SKM-1 (cell line): ENCODE measurements around the gene CAMK2N1.
A peak's percentile ranks its signal among the peaks of the same experiment; 100 is the strongest.
"Not testable (repeated sequence)": the region's sequence is repeated elsewhere in the genome, so short reads cannot be mapped to it uniquely, and the experiment has no call there.

Experiments
- DNase-seq: peaks from one replicate; lab custom pipeline; 2025; ENCODE audit not compliant: unreplicated experiment; lab: John Stamatoyannopoulos, UW

CAMK2N1 gene

DNA sequence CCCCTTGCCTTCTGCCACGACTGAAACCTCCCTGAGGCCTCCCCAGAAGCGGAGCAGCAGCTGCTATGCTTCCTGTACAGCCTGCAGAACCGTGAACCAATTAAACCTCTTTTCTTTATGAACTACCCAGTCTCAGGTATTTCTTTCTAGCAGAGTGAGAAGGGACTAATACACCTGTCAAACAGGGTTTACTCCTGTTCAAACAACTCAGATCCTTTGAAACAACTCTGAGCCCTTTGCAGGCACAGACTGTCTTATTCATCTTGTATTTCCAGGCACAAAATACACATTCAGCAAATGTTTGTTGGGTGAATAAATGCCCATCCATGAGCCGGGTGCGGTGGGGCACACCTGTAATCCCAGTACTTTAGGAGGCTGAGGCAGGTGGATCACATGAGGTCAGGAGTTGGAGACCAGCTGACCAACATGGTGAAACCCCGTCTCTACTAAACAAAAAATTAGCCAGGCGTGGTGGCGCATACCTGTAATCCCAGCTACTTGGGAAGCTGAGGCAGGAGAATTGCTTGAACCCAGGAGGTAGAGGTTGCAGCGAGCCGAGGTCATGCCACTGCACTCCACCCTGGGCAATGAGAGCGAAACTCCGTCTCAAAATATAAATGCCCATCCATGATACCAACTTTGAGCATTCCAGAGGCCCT is 10.8 kb upstream of the CAMK2N1 start:
- DNase-seq: not testable (repeated sequence)

DNA sequence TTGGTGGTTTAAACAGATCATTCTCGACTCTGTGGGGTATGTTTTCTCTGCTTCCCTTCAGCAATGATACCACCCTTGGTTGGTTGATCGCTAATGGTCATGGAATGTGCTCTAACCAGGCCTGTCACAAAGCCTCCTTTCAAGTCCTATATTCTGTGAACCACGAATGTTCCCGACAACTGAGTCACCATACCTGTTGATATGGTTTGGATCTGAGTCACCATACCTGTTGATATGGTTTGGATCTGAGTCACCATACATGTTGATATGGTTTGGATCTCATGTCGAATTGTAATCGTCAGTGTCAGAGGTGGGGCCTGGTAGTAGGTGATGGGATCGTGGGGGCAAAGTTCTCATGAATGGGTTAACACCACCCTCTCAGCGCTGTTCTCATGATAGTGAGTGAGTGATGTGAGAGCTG is 10.2 kb upstream of the CAMK2N1 start:
- DNase-seq: no peak

DNA sequence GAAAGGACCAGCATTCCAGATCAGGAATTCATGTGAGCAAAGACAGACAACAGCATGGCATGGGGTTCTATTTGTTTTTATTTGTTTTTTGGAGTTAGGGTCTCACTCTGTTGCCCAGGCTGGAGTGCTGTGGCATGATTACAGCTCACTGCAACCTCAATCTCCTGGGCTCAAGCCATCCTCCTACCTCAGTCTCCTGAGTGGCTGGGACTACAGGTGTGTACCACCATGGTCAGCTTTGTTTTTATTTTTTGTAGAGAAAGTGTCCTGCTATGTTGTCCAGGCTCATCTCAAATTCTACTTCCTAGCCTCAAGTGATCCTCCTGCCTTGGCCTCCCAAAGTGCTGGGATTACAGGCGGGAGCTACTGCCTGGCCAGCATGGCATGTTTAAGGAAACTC is 9.7 kb upstream of the CAMK2N1 start:
- no peak for DNase-seq

DNA sequence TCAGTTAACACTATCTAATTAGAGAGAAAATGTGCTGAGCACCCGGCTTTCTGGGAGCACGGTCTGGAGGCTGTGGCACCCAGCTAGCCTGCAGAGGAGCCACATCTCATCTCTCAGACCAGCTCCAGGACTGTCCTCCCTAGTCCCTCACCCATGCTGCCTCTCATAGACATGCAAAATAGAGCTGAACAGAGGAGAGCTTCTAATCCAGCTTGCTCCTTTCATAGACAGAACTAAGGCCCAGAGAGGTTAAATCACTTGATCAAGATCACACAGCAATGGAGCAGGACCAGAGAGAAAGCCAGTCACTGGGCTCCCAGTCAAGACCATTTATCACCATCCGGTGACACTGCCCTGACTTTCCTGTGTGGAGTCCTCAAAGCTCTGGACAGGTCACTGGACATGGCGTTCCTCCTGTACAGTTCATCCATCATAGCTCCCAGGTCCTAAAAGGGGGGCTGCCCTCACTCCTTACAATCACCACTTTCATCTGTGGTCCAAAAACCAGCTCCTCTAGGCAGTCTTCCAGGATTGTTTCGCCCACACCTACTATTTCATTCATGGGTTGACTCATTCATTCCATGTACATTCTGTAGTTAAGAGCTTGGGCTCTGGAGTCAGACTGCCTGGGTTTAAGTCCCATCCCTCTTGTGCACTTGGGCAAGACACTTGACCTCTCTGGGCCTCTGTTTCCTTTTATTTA is 8.8 kb upstream of the CAMK2N1 start:
- DNase-seq: no peak

DNA sequence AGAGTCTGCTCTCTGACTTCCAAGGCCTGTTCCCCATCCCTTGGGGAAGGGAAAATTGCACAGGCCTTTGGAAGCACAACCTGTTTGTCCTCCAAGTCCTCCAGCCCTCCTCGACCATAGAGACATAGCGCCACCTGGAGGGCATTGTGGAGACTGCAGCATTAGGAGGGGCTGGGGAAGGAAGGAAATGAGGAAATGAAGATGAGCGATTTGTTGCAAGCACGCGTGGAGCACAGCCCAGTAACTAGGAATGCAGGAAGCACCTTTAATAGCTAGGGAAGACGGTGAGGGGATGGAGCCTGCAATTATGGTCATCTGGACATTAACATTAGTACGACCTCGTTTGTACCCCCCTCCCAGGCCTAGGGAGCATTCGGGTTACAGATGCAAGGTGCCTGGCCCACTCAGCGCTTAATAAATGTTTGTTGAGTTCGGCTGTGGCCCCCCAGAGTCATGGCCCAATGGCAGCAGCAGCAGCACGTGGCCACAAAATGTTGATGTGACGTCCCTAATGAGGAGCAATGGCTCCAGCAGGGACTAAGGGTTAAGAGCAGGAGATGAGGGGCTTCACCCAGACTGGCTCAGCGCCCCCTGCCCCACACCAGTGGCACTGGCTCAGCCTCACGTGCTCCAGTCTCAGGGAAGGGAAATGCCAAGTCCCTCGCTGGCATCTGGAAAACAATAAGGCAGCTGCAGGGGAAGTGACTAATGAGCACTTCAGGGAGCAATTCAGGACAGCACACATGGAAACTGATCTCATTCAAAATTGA is 8.0 kb upstream of the CAMK2N1 start:
- peak; percentile 58 for DNase-seq

DNA sequence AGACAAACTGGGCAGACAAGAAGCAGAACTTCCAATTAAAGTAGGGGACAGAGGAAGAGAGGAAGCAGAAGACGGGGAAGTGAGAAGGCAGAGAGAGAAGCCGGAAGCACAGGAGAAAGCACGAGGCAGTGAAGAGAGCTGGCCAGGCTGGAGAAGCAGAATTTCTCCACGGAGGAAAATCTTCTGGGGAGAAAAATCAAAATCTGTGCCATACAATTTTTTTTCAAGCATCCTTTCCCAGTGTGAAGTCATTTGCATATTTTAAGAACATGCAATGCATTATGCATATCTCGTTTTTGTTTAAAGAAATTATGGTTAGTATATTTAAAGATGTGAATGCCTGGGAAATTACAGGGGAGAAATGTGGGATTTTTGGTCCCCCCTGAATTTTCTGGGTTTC is 7.3 kb upstream of the CAMK2N1 start:
- DNase-seq: peak; percentile 4

DNA sequence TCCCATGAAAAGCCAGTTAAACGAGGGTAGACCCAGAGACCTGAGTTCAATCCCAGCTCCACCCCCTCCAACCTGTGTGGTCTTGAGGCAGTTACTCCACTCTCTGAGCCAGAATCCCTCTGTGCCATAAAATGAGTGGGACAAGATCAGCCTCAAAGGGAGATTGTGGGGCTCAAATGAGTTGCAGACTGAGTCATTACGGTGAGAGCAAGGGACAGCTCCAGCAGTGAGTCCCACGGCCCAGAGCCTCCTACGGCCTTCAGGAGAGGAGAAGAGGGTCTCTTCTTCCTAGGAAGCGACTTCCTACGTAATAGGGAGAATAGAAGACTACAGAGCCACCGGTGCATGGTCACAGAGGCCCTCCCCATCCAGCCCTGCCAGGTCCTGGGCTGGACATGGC is 6.7 kb upstream of the CAMK2N1 start:
- DNase-seq: no peak

DNA sequence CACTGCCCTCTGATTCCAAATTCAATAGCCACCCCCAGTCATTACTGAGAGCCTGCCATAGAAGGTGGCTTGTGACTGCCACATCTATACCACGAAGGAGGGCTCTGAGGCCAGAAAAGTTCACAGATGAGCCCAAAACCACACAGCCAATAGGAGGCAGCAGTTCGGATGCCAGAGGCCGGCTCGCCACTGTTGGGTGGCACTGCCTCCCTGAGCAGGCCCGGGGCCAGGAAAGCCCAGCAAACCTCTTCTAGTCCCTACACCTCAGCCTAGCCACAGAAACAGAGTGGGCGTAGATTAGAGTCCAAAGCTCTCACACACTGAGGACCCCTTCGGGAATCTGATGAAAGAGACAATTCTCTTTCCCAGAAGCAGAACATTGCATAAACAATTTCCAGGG is 5.9 kb upstream of the CAMK2N1 start:
- no peak for DNase-seq

DNA sequence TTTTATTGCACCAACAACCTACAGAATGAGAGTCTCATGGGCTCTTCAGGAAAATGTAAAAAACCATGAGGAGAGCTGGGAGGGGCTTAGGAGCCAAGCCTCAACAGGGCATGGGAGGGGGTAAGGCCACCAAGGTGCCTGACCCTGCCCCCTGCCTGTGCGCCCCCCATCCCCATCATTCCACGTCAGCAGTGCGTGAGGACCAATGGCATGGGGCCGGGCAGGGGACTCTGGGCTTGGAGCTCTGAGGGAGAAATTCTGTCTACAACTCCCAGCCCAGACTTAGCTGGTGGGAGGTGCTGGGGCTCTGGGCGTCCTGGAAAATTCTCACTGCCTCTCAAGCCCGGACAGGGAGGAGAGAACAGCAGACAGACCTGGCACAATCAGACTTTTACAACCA is 5.2 kb upstream of the CAMK2N1 start:
- DNase-seq: no peak

DNA sequence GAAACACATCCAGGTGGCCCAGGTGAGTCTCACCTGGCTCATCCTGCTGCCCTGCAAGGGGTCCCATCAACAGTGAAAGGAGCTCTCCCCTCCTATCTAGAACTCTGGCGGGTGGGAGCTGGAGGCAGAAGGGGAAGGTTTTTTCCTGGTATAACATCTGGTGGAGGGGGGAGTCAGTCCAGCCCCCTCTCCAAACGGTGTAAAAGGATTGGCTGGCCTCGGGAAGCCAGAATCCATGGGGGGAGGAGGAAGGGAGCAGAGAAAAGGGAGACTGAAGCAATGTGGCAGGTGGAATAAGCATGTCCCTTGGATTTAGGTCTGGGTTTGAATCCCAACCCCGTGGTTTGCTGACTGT is 1.2 kb upstream of the CAMK2N1 start:
- DNase-seq: no peak

DNA sequence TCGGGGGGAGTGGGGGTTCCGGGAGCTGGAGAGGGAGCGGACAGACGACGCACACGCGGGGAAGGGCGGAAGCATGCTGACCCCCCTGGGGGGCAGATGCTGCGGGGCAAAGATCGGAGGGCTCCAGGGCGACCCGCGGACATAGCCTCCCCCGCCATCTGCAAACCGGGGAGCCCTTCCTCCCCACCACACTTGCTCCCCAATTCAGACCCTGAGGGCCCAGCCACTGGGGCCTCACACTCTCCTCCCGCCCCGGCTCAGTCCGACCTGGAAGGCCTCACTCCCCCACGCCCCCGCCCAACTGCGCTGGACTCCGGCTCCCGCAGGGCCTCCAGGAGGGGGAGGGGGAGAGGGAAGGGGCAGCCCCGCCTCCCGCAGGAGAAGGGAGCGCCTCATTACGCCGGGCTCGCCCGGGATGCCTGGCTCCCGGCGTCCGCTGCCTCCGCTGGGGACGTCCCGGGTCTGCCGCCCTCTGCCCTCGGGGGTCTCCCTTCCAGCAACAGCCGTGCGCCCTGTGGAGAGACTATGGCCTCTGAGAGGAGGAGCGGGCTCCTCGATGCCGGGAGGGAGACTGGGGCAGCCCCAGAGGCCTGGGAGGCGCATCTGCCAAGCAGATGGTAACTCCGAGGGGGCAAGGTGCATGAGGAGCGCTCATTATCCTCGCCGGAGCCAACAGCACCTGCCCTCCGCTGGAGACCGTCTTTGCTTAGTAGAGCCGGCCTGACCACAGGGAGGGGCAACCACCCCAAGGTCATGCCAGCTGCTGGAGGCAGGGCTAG is 636 bp upstream of the CAMK2N1 start:
- DNase-seq: no peak

DNA sequence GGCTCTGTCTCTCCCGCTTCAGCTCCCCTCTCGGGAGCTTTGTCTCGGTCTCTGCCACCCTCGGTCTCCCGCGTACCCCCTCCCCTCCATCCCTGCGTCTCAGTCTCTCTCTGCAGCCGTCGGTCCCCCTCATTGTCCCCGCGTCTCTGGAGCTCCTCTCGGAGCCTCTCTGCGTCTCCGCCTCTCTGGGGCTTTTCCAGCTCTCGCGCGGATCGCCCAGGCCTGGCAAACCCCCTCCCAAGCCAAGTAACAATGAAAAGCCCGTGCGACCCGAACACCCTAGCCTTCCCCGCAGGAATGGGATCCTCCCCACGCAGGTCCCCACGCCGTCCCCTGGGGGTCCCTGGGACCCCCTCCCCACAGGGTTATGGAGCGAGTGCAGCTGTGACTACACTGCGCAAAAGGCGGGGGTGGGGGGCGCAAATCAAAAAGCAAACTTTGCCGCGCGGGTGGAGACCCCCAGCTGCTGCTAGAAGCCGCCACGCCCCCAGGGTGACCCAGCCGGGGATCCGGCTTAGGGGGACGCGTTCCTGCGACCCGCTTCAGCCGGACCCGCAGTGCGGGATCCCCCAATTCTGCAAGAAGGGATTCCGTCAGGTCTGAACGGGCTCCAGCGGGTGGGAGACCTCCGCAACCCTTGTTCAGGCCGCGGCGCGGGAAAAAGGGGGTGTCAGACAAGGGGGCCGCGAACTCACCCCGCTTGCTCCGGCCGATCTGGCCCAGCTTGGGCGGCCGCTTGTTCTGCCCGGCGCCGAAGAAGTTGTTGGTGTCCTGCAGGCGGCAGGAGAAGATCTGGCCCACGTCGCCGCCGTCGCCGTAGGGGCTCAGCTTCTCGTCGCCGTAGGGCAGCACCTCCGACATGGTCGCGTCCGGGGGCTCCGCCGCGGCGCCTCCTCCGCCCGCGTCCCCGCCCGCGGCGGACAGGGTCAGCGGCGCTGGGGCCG is 1.2 kb downstream of the CAMK2N1 start:
- no peak for DNase-seq

DNA sequence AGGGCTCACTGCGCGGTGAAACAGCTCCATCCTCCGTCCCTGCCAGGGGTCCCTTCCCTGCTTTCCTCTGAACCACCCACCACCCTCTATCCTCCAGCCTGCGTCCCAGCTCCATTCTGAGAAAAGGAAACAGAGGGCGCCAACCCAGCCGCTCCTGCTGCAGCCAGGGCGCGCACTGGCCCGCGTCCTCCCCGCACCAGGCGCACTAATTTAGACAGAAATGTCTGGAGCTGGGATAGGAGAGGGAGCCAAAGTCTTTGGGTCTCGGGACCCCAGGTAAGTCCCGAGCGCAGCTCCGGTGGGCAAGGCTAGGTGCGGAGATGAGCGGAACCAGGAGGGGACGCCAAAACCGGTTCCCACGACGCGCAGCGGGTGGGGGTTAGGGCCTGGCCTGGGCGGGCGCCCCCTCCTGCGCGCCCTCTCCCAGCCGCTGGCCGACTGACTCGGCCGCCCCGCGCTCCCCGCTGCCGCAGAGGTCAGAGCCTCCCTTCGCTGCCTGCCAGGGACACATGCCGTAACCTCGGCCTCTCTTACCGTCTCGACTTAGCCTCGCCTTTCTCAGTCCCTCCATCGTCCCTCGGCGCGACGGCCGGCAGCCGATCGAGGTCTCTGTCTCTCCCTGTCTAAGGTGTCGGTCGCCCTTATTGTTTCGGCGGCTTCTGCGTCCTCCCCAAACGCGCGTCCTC is 2.0 kb downstream of the CAMK2N1 start:
- DNase-seq: no peak

DNA sequence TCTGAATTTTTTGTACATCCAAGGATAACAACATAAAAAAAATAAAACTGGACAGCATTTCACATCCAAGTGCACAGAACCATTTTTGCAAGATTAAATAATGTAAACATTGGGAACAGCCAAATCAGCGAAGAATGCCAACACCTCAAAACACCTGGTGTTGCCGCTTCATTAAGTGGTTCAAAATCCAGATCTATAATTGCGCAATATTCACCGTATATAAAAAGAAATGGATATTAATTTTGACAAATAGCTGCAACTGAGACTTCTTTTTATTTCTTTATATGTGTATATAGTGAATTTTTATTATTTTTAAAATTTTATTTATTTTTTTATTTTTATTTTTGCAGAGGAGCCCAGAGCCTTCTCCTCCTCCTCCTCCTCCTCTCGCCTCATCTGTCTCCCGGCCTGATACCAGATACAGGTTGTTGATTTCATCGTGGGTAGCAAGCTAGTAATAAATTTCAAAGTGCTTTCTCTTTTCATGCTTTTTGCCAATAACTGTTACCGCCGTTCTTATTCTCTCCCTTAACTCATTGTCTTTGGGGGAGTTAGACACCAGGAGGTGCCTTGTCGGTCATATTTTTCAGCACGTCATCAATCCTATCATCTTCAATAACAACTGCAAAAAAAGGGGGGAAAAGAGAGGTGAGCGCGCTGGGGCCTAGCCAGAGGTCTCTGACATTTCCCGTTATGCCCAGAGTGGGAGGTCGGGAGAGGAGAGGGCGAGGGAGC is 2.7 kb downstream of the CAMK2N1 start:
- no peak for DNase-seq

DNA sequence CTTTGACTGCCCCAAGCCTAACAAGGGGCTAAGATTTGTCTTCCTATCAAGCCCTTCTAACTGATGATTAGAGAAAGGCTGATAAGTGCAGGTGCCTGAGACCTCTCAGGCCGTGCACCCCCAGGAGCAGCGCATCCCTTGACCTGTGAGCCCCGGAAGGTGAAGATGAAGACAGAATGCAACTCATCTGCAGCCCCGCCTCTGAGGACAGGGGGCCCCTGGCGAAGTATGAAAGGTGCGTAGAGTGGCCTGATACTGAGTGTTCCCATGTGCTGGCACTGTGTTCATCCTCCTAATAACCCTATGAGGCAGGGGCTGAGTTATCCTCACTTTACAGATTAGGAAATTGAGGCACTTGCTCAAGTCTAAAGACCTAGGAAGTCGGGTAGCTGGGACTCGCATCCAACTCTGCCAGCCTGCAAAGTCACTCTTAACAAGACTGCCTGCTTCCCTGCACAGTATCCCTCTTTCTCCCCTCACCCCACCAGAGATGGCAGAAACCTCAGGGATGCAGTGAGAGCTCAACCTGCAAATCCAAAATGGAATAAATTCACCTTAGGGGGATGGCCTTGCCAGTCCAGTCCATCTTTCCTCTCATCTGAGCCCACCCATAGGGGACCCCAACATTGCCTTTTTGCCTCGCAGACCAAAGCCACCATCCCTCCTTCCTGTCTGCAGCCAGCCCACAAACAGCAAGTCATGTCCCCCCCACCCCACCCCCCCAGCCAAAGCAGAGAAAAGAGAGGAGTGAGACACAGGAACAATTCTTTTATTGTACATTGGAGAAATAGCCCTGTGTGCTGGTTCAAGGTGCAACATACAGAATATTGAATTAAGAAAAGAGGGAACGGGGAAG is 4.1 kb downstream of the CAMK2N1 start:
- DNase-seq: no peak

DNA sequence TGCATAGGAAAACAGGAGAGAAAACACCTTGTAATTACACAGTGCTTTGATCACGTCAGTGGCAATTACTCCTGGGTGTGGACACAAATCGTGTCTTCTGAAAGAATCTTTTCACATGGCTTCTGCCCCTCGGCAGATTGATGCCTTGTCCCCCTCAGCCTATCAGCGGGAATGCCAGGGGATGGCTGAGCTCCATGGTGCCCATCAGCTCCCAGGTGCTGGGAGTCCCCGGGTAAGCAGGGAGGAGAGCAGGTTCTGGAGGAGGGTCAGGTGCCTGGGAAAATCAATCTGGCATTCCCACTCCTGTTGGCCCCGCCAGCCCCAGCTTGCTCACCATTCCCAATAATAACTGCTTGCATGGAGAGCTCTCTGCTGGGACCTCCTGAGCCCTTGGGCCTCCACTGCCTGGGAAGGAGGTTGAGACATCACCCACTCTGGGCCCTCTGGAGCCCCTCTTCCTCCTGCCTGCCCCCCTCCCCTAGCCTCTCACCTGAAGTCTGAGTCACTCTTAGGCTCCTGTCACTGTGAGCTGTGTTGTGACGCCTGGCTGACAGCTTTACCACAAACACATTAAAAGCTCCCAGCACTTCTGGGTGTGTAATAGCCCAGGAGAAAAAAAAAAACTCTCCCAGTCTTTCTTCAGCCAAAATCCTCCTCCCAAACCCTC is 4.9 kb downstream of the CAMK2N1 start:
- no peak for DNase-seq

DNA sequence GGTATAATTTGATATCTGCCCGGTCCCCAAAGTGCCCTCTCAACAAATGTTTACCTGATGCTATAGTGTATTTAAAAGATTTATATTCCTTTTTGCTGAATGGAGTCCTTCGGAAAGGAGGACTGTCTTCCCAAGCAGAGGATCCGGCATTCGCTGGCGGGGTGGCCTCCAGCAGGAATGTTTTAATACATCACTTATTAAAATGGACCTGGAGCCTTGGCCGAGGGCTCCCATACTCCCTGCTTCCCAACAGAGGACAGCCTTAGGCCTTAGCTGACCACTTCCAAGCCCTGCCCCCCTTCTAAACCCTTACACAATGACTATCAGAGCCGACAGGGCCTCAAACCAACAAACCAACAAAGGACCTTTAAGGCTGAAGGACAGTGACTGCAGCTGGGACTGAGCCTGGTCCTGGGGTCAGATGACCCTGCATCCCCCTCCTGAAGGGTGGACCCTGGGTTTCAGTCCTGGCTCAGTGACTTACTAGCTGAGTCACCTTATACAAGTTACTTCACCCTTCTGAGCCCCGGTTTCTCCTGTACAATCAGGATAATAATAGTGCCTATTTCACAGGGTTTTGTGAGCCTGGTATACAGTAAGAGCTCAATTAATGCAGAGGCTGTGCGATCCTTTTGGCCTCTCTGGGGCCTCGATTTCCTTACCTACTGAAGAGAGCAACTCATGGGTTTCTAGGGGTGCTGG is 5.6 kb downstream of the CAMK2N1 start:
- no peak for DNase-seq
